ENCODE measurements around the gene KCTD21.

KCTD21 gene

GRCh38 chr11:78189851-78190250 is 1.4 kb upstream of the KCTD21 start:
- H3K4me3 ChIP-seq (ENCODE audit: low read depth, low read length) = peak overlapping the region; percentile 87

GRCh38 chr11:78189174-78189724 is 823 bp upstream of the KCTD21 start:
- in situ Hi-C loops (cut with HindIII; ENCODE audit: low sequenced_read_pairs) = no loop called here
- TF ChIP-seq CTCF (IDR thresholded peaks at IDR 0.05; ENCODE audit: low read depth, low read length) = no peak
- H3K4me3 ChIP-seq (ENCODE audit: low read depth, low read length) = peak overlapping the region; percentile 87
- DNase-seq (ENCODE audit: low read depth, low spot score) = no peak

More at GRCh38 chr11:78189851-78190250, 1.4 kb upstream of the KCTD21 start:
- no peak for TF ChIP-seq CTCF (IDR thresholded peaks at IDR 0.05; ENCODE audit: low read depth, low read length)
- in situ Hi-C loops (cut with HindIII; ENCODE audit: low sequenced_read_pairs) = no loop called here
- no peak for DNase-seq (ENCODE audit: low read depth, low spot score)

DNA sequence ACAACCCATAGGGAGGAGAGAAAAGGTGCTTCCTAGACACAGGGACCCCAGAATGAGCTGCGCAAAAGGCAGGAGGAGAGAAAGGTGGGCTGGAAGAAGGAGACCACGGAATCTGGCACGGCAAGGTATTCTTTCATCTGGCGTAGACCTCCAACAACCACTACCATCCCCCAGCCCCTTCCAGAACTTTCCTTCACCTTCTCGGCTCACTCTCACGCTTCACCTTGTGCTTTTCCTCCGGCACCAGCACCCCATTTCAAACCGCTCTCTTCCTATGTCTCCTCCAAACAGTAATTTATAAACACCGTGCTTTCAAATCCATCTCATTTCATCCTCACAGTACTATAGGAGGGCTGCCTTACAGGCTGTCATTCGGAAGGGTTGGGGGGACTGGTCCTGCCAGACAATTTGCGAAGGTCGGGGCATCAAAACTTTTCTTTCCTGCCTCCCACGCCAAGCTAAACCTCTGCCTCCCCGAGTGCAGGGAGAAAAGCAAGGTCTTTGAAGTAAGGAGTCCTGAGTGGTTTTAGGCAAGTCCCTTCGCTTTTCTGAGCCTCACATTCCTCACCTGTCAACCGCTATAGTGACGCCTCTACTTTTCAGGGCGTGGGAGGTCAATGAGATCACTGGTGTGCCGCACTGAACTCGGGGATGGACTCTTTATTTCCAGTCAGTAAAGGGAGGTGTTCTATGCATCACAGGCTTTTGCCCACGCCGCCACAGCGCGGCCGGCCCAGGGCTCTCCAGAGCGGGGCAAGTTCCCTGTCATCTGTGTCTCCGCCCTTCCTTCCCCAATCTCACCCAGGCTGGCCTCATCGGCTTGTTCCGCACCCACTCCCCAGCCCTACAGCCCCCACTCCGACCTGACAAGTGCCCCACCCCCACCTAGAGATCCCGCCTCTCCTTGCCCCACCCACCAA is 800 bp downstream of the KCTD21 start:
- TF ChIP-seq CTCF (IDR thresholded peaks at IDR 0.05; ENCODE audit: low read depth, low read length) = no peak
- no peak for DNase-seq (ENCODE audit: low read depth, low spot score)
- in situ Hi-C loops (cut with HindIII; ENCODE audit: low sequenced_read_pairs) = no loop called here
- peak overlapping the region; percentile 87 for H3K4me3 ChIP-seq (ENCODE audit: low read depth, low read length)

- no peak for DNase-seq (ENCODE audit: low read depth, low spot score)
- TF ChIP-seq CTCF (IDR thresholded peaks at IDR 0.05; ENCODE audit: low read depth, low read length) = no peak
- in situ Hi-C loops (cut with HindIII; ENCODE audit: low sequenced_read_pairs) = no loop called here
- H3K4me3 ChIP-seq (ENCODE audit: low read depth, low read length) = no peak overlapping the region
Measured at GRCh38 chr11:78181185-78181584, 7.2 kb downstream of the KCTD21 start.

- TF ChIP-seq CTCF (IDR thresholded peaks at IDR 0.05; ENCODE audit: low read depth, low read length) = no peak
- in situ Hi-C loops (cut with HindIII; ENCODE audit: low sequenced_read_pairs) = no loop called here
Measured at GRCh38 chr11:78180751-78181150, 7.7 kb downstream of the KCTD21 start.

GRCh38 chr11:78179459-78180071 is 8.9 kb downstream of the KCTD21 start:
- no peak for DNase-seq (ENCODE audit: low read depth, low spot score)
- in situ Hi-C loops (cut with HindIII; ENCODE audit: low sequenced_read_pairs) = no loop called here
- no peak overlapping the region for H3K4me3 ChIP-seq (ENCODE audit: low read depth, low read length)
- no peak for TF ChIP-seq CTCF (IDR thresholded peaks at IDR 0.05; ENCODE audit: low read depth, low read length)

More at GRCh38 chr11:78180751-78181150, 7.7 kb downstream of the KCTD21 start:
- H3K4me3 ChIP-seq (ENCODE audit: low read depth, low read length) = no peak overlapping the region
- no peak for DNase-seq (ENCODE audit: low read depth, low spot score)
